Testis (tissue), 3 donors: ENCODE measurements around the gene BBX. TPM values are rescaled to one million over a fixed set of nuclear protein-coding genes. Genes with fewer than 3 reads are reported as not detected.

Experiments
- DNase-seq: peaks from one replicate; pipeline ENCODE4 v3.0.0-alpha.2; 2019
- H3K27ac ChIP-seq, 2 donors: fragments of 200-600 bp; sonication (generic); one replicate each; pipeline ENCODE4 v1.5.1; 2019
- H3K27me3 ChIP-seq: fragments of 200-600 bp; sonication (generic); one replicate; pipeline ENCODE4 v1.5.1; 2019
- H3K36me3 ChIP-seq: fragments of 200-600 bp; sonication (generic); one replicate; pipeline ENCODE4 v1.5.1; 2017; ENCODE audit warnings: low read depth; ENCODE audit errors: missing control alignments
- H3K4me1 ChIP-seq: fragments of 200-600 bp; sonication (generic); one replicate; pipeline ENCODE4 v1.5.1; 2019
- H3K4me3 ChIP-seq, 2 donors: fragments of 200-600 bp; sonication (generic); one replicate each; pipeline ENCODE4 v1.5.1; 2017 to 2019
- H3K9me3 ChIP-seq: fragments of 200-600 bp; sonication (generic); one replicate; pipeline ENCODE4 v1.5.1; 2017
- CTCF ChIP-seq, 3 experiments: fragments of 450-650 bp in 2 of 3; fragments of 200-600 bp in 1 of 3; sonication (generic) in 1 of 3; IDR thresholded peaks; one replicate each; pipeline ENCODE4 v1.5.1; 2016 to 2019; ENCODE audit warnings: antibody characterized with exemption in 3 of 3, mild to moderate bottlenecking in 2 of 3, moderate library complexity in 1 of 3
- POLR2A ChIP-seq: fragments of 450-650 bp; IDR thresholded peaks from one replicate; pipeline ENCODE4 v1.6.1; 2017; ENCODE audit warnings: antibody characterized with exemption, mild to moderate bottlenecking, moderate library complexity
- WGBS, 2 donors: methylation state at CpG; one replicate each; pipeline ENCODE4 v1.1.5; 2018; 5-methylcytosine and 5-hydroxymethylcytosine counted together
- intact Hi-C: fragments of 100-400 bp; cut with DNase I; formaldehyde crosslinking; loops from one replicate; pipeline ENCODE4 v1.15.1; 2023; ENCODE audit warnings: low total_unique reads
- polyA plus RNA-seq: library from polyadenylated mRNA; stranded (reverse); fragments of 350-450 nt; fragmentation: Illumina TruSeq; extraction: RNeasy Lipid Tissue Mini Kit (QIAGEN cat#74804); gene quantifications from one replicate; pipeline ENCODE4 v1.2.3, GENCODE V29; 2014; ENCODE audit warnings: low read depth, low replicate concordance; ENCODE audit not compliant: insufficient read depth
- total RNA-seq, 2 donors: library from RNA; depleted of rRNA; stranded (reverse); fragments of >200 nt; gene quantifications; one replicate each; pipeline ENCODE4 v1.2.3, GENCODE V29; 2016

BBX gene
- total and polyA plus RNA-seq, 3 donors from 2014 or later: 93.3 to 317 (median 312) TPM

GRCh38 chr3:107598926-107599771 lies 76.4 kb downstream of the BBX start:
- no peak for TF ChIP-seq CTCF (IDR thresholded peaks at IDR 0.05)
- no peak for TF ChIP-seq POLR2A
- intact Hi-C loops: no loop called here

GRCh38 chr3:107599772-107600145 lies 77.0 kb downstream of the BBX start:
- 18 to 26% methylated on average over 3 of the region's 3 CpGs for WGBS, 2 donors
- DNase-seq: no peak
- H3K27ac ChIP-seq: peak overlapping the region; percentile 73 to 75
- peaks cover 16% of the 10 kb centered on the region for H3K4me1 ChIP-seq
- intact Hi-C loops: no loop called here
- TF ChIP-seq CTCF (IDR thresholded peaks at IDR 0.05) (no peak), POLR2A (no peak)
- H3K27me3 ChIP-seq: no peaks in the 10 kb centered on the region
- H3K9me3 ChIP-seq: no peaks in the 10 kb centered on the region
- no peaks in the 10 kb centered on the region for H3K36me3 ChIP-seq
- no peak overlapping the region for H3K4me3 ChIP-seq

More at GRCh38 chr3:107598926-107599771, 76.4 kb downstream of the BBX start:
- peak; percentile 63 for DNase-seq
- H3K27me3 ChIP-seq: no peaks in the 10 kb centered on the region
- H3K27ac ChIP-seq: peak overlapping the region; percentile 73 to 75
- no peaks in the 10 kb centered on the region for H3K9me3 ChIP-seq
- H3K4me1 ChIP-seq: peaks cover 13% of the 10 kb centered on the region
- WGBS, 2 donors: 19 to 31% methylated on average over 12 of the region's 12 CpGs
- no peaks in the 10 kb centered on the region for H3K36me3 ChIP-seq
- H3K4me3 ChIP-seq: no peak overlapping the region

- intact Hi-C loops: no loop called here
Observed at GRCh38 chr3:107600780-107601179, 78.0 kb downstream of the BBX start.

GRCh38 chr3:107604057-107604822 lies 81.5 kb downstream of the BBX start:
- TF ChIP-seq CTCF (IDR thresholded peaks at IDR 0.05) (no peak), POLR2A (no peak)
- Histone ChIP-seq H3K4me1 (peaks cover 9% of the 10 kb centered on the region), H3K36me3 (no peaks in the 10 kb centered on the region), H3K4me3 (no peak overlapping the region), H3K27me3 (no peaks in the 10 kb centered on the region), H3K9me3 (no peaks in the 10 kb centered on the region), H3K27ac (no peak overlapping the region)
- DNase-seq: no peak
- 55 to 67% methylated on average over 7 of the region's 7 CpGs for WGBS, 2 donors
- intact Hi-C loops: no loop called here

More at GRCh38 chr3:107600780-107601179, 78.0 kb downstream of the BBX start:
- Histone ChIP-seq H3K27me3 (no peaks in the 10 kb centered on the region), H3K9me3 (no peaks in the 10 kb centered on the region), H3K36me3 (no peaks in the 10 kb centered on the region), H3K4me3 (no peak overlapping the region), H3K4me1 (peaks cover 16% of the 10 kb centered on the region), H3K27ac (no peak overlapping the region)
- WGBS, 2 donors: 67 to 78% methylated on average over 1 of the region's 1 CpG
- TF ChIP-seq POLR2A: no peak
- no peak for TF ChIP-seq CTCF (IDR thresholded peaks at IDR 0.05)
- DNase-seq: no peak
